Activated CD8-positive, alpha-beta memory T cell treated with anti-CD3 and anti-CD28 coated beads for 4 hours (primary cell): ENCODE measurements around the gene MICALL1.
"Not testable (repeated sequence)": the region's sequence is repeated elsewhere in the genome, so short reads cannot be mapped to it uniquely, and the experiment has no call there.

Source experiments
- DNase-seq, 2 donors: peaks; one replicate each; pipeline ENCODE4 v3.0.0-alpha.2; 2020; ENCODE audit warnings: low read depth in 2 of 2

Gene MICALL1

GRCh38 chr22:37926771-37927636 lies 20.9 kb downstream of the MICALL1 start:
- DNase-seq = no peak

DNA sequence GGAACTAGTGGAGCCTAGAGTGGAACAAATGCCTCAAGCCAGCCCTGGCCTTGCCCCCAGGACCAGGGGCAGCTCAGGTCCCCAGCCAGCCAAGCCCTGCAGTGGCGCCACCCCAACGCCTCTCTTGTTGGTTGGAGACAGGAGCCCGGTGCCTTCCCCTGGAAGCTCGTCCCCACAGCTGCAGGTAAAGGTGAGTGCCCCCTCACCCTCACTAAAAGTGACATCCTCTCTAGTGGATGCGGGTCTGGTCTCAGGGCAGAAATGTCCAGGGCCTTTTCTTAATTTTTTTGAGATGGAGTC lies 21.5 kb downstream of the MICALL1 start:
- DNase-seq = no peak

DNA sequence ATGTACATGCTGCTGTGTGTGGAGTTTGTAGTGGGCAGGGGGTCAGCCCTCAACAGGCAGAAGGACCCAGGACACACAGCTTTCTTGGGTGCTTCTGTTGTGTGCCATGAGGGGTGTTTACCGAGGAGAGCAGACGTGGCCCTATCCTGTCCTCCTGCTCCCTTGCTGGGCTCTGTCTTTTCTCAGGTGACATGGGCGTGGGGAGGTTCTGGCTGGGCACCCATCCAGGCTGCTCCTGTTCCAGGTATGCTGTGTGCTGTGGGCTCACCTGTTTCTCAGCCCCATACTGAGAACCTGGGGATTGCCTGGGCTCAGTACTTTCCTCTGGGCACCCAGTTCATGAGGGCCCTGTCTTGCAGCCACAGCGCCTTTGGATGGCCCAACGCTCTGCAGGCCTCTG lies 23.3 kb downstream of the MICALL1 start:
- DNase-seq = no peak

DNA sequence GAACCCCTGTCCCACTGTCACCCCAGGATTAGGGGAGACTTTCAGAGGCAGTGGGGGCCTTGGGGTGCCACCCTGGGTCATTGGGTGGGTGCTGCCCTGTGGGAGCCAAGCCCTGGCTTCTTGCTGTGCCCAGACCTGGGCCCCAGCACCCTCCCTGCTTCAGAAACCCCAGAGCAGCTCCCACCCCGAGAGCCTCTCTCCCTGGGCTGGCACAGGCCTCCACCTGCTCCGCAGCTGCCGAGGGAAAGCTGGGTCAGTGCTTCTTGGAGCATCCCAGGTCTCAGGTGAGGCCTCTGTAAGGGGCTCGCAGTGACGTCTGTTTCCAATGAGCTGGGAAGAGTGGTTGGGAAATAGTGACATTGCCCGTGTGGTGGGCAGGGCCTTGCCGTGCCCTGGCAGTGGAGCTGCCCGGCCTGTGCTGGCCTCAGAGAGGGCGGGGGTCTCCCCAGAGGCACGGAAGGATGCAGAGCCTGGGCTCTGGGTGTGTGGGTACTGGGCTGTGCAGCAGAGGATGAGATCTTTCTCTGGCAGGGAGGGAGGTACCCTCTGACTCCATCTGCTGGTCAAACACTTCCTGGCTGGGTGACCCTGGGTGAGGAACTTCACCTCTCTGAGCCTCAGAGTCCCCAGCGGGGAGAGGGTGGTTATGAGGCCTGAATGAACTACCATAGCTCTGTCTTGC lies 24.3 kb downstream of the MICALL1 start:
- DNase-seq = no peak

- no peak for DNase-seq
Measured at GRCh38 chr22:37930952-37931440, 24.9 kb downstream of the MICALL1 start.

GRCh38 chr22:37931893-37932389 lies 25.8 kb downstream of the MICALL1 start:
- DNase-seq = no peak

DNA sequence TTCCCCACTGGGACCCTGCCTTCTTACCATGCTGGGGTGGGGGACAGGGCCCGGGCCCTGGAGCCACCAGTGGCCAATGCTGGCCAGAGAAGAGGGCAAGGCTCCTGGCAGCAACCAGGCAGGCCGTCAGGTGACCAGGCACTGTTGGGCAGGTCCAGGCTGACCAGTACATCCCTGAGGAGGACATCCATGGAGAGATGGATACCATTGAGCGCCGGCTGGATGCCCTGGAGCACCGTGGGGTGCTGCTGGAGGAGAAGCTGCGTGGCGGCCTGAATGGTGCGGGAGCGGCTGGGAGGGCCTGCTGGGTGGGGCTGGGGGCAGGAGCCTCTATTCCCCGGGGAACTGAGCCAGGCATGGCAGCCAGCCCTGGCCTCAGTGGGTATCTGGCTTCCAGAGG lies 26.3 kb downstream of the MICALL1 start:
- no peak for DNase-seq

GRCh38 chr22:37932821-37933578 lies 26.9 kb downstream of the MICALL1 start:
- no peak for DNase-seq

GRCh38 chr22:37933711-37934376 lies 27.7 kb downstream of the MICALL1 start:
- peak; percentile 51 to 57 for DNase-seq

DNA sequence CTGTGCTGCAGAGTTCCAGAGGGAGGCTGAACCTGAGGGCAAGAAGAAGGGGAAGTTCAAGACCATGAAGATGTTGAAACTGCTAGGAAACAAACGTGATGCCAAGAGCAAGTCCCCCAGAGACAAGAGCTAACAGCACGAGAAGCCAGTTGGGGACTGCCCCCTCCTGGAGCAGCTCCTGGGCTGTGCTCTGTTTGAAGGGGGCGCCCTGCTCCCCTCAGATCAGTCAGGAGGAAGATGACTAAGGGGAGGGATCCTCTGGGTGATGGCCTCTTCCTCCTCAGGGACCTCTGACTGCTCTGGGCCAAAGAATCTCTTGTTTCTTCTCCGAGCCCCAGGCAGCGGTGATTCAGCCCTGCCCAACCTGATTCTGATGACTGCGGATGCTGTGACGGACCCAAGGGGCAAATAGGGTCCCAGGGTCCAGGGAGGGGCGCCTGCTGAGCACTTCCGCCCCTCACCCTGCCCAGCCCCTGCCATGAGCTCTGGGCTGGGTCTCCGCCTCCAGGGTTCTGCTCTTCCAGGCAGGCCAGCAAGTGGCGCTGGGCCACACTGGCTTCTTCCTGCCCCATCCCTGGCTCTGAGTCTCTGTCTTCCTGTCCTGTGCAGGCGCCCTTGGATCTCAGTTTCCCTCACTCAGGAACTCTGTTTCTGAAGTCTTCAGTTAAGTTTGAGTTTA lies 34.7 kb downstream of the MICALL1 start:
- no peak for DNase-seq

DNA sequence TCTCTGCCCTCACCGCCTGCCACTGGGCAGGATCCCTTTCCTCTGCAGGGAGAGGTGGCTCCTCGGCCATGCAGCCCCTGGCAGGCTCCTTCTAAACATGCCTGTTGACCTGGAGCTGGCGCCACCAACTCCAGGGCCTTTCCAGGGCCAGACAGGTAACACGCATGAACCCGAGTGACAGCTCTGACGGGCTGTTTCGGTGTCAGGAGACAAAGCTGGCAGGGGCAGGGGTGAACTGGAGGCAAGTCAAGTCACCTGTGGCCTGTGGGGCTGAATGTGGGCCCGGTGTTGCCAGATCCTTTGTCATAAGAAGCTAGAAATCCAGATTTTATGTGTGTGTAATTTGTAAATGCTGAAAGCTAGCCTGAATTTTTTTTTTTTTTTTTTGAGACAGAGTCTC lies 36.0 kb downstream of the MICALL1 start:
- no peak for DNase-seq

DNA sequence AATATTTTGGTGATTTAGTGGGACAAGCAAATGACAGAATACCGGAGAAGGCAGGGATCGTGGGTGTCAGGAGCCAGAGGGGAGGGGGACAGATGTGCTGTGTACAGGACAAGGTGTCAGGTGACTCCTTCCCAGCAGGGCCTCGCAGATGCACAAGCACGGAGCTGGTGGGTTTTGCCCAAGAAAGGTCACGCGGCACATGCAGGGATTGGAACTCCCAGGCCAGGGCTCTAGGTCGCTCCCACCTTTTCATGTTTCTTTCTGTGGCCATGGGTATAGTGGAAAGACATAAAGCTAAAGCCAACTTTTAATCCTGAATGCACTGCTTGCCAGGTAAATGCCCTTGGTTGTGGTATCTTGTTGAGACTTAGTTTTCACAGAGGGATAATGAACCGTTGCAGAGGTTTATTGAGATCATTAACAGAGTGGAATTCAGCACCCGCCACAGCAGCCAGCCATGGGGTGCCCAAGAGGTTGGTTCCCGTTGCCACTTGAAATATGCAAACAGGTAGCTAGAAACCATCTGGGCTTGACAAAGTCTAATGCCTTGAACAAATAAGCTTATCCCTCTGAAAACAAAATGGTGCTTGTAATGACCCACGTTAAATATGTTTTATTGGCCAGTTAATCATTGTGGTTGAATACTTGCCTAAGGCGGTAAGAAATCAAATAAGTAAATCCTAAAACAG lies 37.2 kb downstream of the MICALL1 start:
- no peak for DNase-seq

DNA sequence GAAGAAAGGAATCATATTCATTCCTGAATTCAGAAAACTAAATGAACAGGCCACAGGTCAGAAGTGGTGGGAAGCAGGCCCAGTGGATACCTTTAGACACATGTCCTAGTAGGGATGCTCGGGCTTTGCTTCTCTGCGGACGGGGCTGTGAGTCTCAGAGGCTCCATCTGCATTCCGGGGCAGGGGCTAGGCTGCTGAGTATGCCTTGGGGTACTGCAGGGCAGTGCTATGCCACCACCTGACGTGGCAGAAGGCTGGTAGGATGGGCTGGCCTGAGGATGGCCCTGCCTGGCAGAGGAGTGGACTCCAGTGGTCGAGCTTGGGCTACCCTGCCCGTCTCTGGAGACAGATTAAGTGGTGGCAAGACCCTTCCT lies 37.7 kb downstream of the MICALL1 start:
- no peak for DNase-seq

GRCh38 chr22:37944423-37944822 lies 38.3 kb downstream of the MICALL1 start:
- DNase-seq = not testable (repeated sequence)

GRCh38 chr22:37947142-37947795 lies 41.2 kb downstream of the MICALL1 start:
- DNase-seq = not testable (repeated sequence)

- DNase-seq = no peak
Measured at GRCh38 chr22:37951305-37951704, 45.2 kb downstream of the MICALL1 start.

- DNase-seq = not testable (repeated sequence)
Measured at GRCh38 chr22:37952629-37953028, 46.5 kb downstream of the MICALL1 start.

GRCh38 chr22:37953062-37953436 lies 47.0 kb downstream of the MICALL1 start:
- no peak for DNase-seq

GRCh38 chr22:37953437-37954179 lies 47.5 kb downstream of the MICALL1 start, which contains the start of the genes C22orf23 and POLR2F:
Gene C22orf23 (minus strand): TSS chr22:37953601. CDS start chr22:37953149, 452 bp downstream.
Gene POLR2F (plus strand): TSS chr22:37953699. CDS start chr22:37953788, 89 bp downstream.
- DNase-seq = peak; percentile 92 to 93
